Adrenal gland (tissue), 12 donors: ENCODE data around the gene MTHFD1L. TPM values are rescaled to one million over a fixed set of nuclear protein-coding genes. Genes with fewer than 3 reads are reported as not detected.

Source experiments
- DNase-seq, 7 donors: peaks; one replicate each; pipeline ENCODE4 v3.0.0-alpha.2; 2019 to 2020
- H3K27ac ChIP-seq, 5 donors: fragments of 200-600 bp; sonication (generic) in 4 of 5; 1 replicate in 3 of 5; 2 replicates in 2 of 5; pipeline versions ENCODE4 v1.5.1 to v1.8.0; 2016 to 2020; ENCODE audit warnings: mild to moderate bottlenecking in 1 of 5
- H3K27me3 ChIP-seq: fragments of 200-600 bp; 2 replicates; pipeline ENCODE4 v1.8.0; 2021
- H3K36me3 ChIP-seq, 2 donors: fragments of 200-600 bp; replicated peaks in 1 of 2; 1 replicate in 1 of 2; 2 replicates in 1 of 2; pipeline versions ENCODE4 v1.5.1 to v1.8.0; 2018 to 2022
- H3K4me1 ChIP-seq, 2 donors: fragments of 200-600 bp; replicated peaks in 1 of 2; 1 replicate in 1 of 2; 2 replicates in 1 of 2; pipeline versions ENCODE4 v1.5.1 to v1.8.0; 2018 to 2021
- H3K4me3 ChIP-seq, 4 donors: fragments of 200-600 bp; sonication (generic) in 3 of 4; one replicate each; pipeline ENCODE4 v1.5.1; 2016 to 2018
- H3K9me3 ChIP-seq, 3 donors: fragments of 200-600 bp; sonication (generic) in 1 of 3; replicated peaks in 1 of 3; 1 replicate in 2 of 3; 2 replicates in 1 of 3; pipeline versions ENCODE4 v1.5.1 to v1.8.0; 2016 to 2021
- CTCF ChIP-seq, 6 experiments: fragments of 450-650 bp in 4 of 6; fragments of 200-600 bp in 2 of 6; sonication (generic) in 1 of 6; IDR thresholded peaks; 1 replicate in 5 of 6; 2 replicates in 1 of 6; pipeline versions ENCODE4 v1.5.1 to v1.8.0; 2016 to 2021; ENCODE audit warnings: antibody characterized with exemption in 6 of 6, mild to moderate bottlenecking in 2 of 6, moderate library complexity in 1 of 6
- POLR2A ChIP-seq, 2 donors: fragments of 450-650 bp; IDR thresholded peaks; one replicate each; pipeline ENCODE4 v1.6.1; 2017; ENCODE audit warnings: antibody characterized with exemption in 2 of 2, mild to moderate bottlenecking in 2 of 2, moderate library complexity in 1 of 2
- WGBS, 4 donors: extraction: QIAGEN DNeasy Blood & Tissue Kit in 2 of 4; methylation state at CpG; one replicate each; pipeline versions ENCODE4 v1.1.5 to v1.1.7; 2013 to 2017; 5-methylcytosine and 5-hydroxymethylcytosine counted together
- intact Hi-C, 2 donors: fragments of 100-400 bp; cut with DNase I; formaldehyde crosslinking; loops; one replicate each; pipeline versions ENCODE4 v1.14.1 to v1.15.0; 2022 to 2023
- polyA plus RNA-seq, 3 donors: library from polyadenylated mRNA; stranded (reverse); fragments of 200-250 nt in 2 of 3; fragments of 350-450 nt in 1 of 3; fragmentation: Illumina TruSeq in 1 of 3; extraction: RNeasy Lipid Tissue Mini Kit (QIAGEN cat#74804) in 1 of 3; gene quantifications; one replicate each; pipeline ENCODE4 v1.2.3, GENCODE V29; 2013 to 2014
- total RNA-seq, 9 donors: library from RNA; depleted of rRNA in 4 of 9; stranded (reverse); fragments of >200 nt in 4 of 9; fragments of 120-200 nt in 1 of 9; fragmentation: NEBNext Ultra II Directional in 1 of 9; extraction: Animal tissue kit (Norgen Biotek cat#: 25700) in 1 of 9; gene quantifications; one replicate each; pipeline versions ENCODE4 v1.1.0 to v1.2.4, GENCODE V29; 2013 to 2023
- donor health status: healthy with polysubstance abuse.
- donor health status: Bipolar disorder and iron deficiency.
- donor health status: DM: yes; HTN: yes; CAD: no.
- donor health status: DM: no; HTN: no; CAD: no.
- donor health status: DM: no; HTN: no; CAD: no.
- donor health status: DM: yes; HTN: yes; CAD: no.

Gene MTHFD1L
- total and polyA plus RNA-seq, 12 donors, result 8.5 to 28.8 (median 18.1) TPM

- no peak overlapping the region for H3K4me3 ChIP-seq
- peak overlapping the region in 2 of 5 donors; percentile 38 to 45 for H3K27ac ChIP-seq
- no peaks in the 10 kb centered on the region for H3K4me1 ChIP-seq
- intact Hi-C loops, result no loop called here
- DNase-seq, result no peak
- H3K36me3 ChIP-seq, result no peaks in the 10 kb centered on the region
- TF ChIP-seq POLR2A (IDR thresholded peaks at IDR 0.05) (no peak), CTCF (IDR thresholded peaks at IDR 0.05) (no peak)
- no peaks in the 10 kb centered on the region for H3K27me3 ChIP-seq
- H3K9me3 ChIP-seq, result no peaks in the 10 kb centered on the region
- 87 to 94% (median 90%) methylated on average over 3 of the region's 3 CpGs for WGBS, 4 donors
Measured at GRCh38 chr6:151088963-151089362, 223.5 kb downstream of the MTHFD1L start.

GRCh38 chr6:151089978-151090377 is 224.5 kb downstream of the MTHFD1L start:
- no peaks in the 10 kb centered on the region for H3K9me3 ChIP-seq
- peak in 1 of 7 donors; percentile 18 for DNase-seq
- H3K4me1 ChIP-seq, result no peaks in the 10 kb centered on the region
- H3K36me3 ChIP-seq, result no peaks in the 10 kb centered on the region
- H3K27ac ChIP-seq, result no peak overlapping the region
- TF ChIP-seq CTCF (IDR thresholded peaks at IDR 0.05) (no peak), POLR2A (IDR thresholded peaks at IDR 0.05) (no peak)
- intact Hi-C loops, result no loop called here
- WGBS, 4 donors, result 84 to 90% (median 86%) methylated on average over 4 of the region's 4 CpGs
- H3K4me3 ChIP-seq, result no peak overlapping the region
- no peaks in the 10 kb centered on the region for H3K27me3 ChIP-seq

- no peak for TF ChIP-seq POLR2A (IDR thresholded peaks at IDR 0.05)
- TF ChIP-seq CTCF (IDR thresholded peaks at IDR 0.05), result no peak
- Histone ChIP-seq H3K27ac (no peak overlapping the region), H3K4me3 (no peak overlapping the region), H3K36me3 (no peaks in the 10 kb centered on the region), H3K27me3 (no peaks in the 10 kb centered on the region), H3K4me1 (no peaks in the 10 kb centered on the region), H3K9me3 (no peaks in the 10 kb centered on the region)
- peak in 1 of 7 donors; percentile 5 for DNase-seq
- WGBS, 4 donors, result 93 to 98% (median 96%) methylated on average over 4 of the region's 4 CpGs
- intact Hi-C loops, result no loop called here
Measured at GRCh38 chr6:151091571-151091970, 226.1 kb downstream of the MTHFD1L start.

GRCh38 chr6:151092591-151092990 is 227.1 kb downstream of the MTHFD1L start:
- Histone ChIP-seq H3K4me3 (no peak overlapping the region), H3K27ac (no peak overlapping the region), H3K4me1 (no peaks in the 10 kb centered on the region), H3K36me3 (no peaks in the 10 kb centered on the region), H3K27me3 (no peaks in the 10 kb centered on the region), H3K9me3 (no peaks in the 10 kb centered on the region)
- intact Hi-C loops, result no loop called here
- peak in 1 of 7 donors; percentile 50 for DNase-seq
- WGBS, 4 donors, result 66 to 91% (median 72%) methylated on average over 5 of the region's 5 CpGs
- TF ChIP-seq POLR2A (IDR thresholded peaks at IDR 0.05) (no peak), CTCF (IDR thresholded peaks at IDR 0.05) (no peak)
